GM19463 (cell line): ENCODE data around the gene FRMPD3.
A peak's percentile ranks its signal among the peaks of the same experiment; 100 is the strongest.
"Not testable (repeated sequence)": the region's sequence is repeated elsewhere in the genome, so short reads cannot be mapped to it uniquely, and the experiment has no call there.

Source experiments
- ATAC-seq: cut with Tn5 transposase; IDR thresholded peaks from one replicate; pipeline ENCODE4 v1.9.1; 2021; ENCODE audit warnings: mild to moderate bottlenecking, moderate library complexity; ENCODE audit not compliant: unreplicated experiment

The FRMPD3 gene

DNA sequence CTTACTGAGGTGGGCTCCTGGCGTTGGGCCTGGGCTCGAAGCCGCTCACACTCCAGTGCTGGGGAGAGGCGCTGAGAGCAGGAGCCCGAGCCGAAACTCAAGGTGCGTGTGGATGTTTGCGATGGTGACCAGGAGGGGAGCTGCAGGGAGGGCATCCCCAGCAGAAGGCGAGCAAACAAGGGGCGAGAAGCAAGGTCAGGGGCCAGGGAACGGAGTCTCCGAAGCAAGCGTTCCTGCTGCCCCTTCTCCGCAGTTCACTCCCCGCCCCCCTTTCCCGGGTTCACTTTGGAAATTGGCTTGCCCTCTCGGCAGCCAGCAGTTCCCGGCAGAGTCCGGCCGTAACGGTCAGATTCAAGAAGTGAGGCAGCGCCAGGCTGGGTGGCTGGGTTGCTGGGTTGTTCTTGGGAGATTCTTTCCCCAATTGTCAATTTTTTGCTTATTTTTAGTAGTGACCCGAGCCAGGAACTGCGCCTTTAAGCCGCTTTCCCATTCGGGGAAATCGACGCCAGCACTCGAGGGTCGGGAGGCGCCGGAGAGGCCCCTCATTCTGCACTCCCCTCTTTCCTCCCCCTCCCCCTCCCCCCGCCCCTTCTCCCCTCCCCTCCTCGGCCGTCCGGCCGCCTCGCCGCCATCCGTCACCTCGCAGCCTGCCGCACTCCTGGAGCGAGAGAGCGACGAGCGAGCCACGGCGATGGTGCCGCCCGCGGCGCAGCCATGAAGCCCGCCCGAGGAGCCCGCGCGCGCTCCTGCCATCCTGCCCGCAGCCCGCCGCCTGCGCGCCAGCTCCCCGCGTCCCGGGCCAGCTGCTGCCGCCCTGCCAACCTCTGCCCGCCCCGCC is at the start of gene FRMPD3:
FRMPD3 (plus strand) TSS at position 655 of the 838 bp plus-strand sequence. CDS start 76,937 bp downstream, outside the sequence.
- no peak for ATAC-seq

GRCh38 chrX:107420571-107420970 is 28.9 kb upstream of the FRMPD3 start:
- ATAC-seq: no peak

DNA sequence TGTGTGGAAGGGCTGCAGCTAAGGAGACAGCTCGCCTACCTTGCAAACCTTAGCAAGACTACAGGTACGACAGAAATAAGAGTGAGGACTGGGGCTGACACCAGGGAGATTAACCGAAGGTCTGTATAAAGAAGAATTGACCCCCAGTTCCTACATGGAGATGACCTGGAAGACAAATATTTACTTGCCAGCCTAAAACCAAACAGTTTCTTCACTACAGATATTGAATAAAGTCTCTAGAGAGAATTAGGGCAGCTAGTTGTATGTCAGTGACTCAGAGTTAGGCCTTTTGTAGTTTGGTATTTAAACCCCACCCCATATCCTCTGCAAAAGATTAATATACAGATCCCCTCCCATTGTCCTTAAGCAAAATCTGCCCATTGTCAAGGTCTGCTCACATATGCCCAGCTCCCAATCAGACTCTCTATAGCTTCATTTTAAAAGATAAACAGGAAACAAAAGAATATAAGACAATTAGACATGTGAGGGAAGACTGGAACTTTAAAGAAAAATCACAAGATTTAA is 28.1 kb upstream of the FRMPD3 start:
- no peak for ATAC-seq

DNA sequence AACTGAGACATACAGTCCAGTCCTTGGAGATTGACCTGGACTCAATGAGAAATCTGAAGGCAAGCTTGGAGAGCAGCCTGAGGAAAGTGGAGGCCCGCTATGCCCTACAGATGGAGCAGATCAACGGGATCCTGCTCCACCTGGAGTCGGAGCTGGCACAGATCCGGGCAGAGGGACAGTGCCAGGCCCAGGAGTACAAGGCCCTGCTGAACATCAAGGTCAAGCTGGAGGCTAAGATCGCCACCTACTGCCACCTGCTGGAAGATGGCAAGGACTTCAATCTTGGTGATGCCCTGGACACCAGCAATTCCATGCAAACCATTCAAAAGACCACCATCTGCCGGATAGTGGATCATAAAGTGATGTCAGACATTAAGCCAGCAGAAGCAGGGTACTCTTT is 20.4 kb upstream of the FRMPD3 start:
- no peak for ATAC-seq

DNA sequence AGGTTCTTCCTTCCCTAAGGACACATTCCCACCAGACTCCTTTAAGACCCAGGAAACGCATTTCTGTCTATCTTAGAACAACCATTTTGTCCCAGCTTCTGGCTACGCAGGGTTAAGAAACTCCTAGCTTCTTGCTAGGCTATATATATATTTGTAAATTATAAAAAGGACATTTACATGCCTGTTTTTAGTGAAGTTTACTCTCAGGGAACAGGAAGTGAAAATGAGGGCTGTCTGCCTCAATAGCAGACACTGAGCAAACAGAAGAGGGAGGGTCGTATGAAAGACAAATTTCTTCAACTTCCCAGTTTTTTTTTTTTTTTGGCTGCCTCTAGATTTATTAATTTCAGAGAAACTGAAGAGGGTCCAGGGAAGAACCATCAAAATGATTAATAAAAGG is 9.3 kb upstream of the FRMPD3 start:
- ATAC-seq: no peak

DNA sequence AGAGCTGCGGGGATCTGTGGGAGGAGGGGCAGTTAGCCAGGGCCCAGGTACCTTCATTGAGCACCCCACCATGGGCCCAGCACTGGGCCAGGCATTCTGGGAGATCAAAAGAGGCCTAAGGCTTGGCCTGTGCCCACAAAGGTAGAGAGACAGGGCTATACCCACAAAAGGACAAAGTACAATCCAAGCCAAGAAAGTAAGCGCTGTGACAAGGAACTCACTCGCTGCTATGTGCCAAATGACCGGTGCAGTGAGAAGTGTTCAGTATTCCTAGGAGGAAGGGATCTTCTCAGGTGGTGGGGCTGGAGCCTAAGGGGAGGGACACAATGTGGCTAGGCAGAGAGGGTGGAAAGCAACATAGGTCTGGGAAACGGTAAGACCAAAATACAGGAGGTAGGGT is 8.8 kb upstream of the FRMPD3 start:
- ATAC-seq: no peak

GRCh38 chrX:107442914-107443527 is 6.4 kb upstream of the FRMPD3 start:
- no peak for ATAC-seq

- ATAC-seq: no peak
These were observed 4.3 kb upstream of the FRMPD3 start for GRCh38 chrX:107445146-107445545.

DNA sequence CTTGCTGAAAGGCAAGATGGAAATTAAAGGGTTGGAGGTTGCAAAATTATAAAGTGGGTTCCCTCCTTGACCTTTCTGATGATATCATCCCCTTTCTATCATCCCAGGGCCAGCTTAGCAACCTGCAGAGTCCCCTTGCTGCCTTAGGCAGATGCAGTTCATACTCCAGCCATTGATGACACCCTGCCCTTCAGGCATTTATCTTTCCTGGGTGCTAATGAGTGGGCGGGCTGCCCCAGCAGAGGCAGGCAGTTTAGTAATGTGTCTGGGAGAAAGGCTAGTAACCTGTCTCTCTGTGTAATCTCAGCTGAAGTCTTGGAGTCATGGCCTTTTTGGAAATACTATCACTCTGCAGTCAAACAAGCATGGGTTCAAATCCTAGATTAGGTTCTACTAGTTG is 3.8 kb upstream of the FRMPD3 start:
- ATAC-seq: no peak

DNA sequence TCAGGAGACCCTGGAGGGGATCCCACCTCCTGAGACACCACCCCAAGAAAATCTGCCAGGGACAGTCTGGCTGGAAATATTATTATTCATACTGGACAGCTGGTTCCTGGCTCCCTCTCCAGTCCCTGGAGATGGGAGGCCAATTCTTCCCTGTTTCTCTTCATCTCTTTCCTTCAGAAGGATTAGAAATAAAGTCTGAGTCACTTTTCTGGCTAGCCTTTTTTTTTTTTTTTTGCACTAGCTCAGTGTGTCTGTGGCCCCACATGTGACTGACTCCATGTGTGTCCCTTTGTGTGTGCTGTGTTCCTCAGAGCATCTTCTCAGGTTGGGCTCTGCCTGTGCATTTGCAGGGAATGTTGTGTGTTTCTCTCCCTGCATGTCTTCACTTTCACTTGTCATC is 1.8 kb upstream of the FRMPD3 start:
- no peak for ATAC-seq

DNA sequence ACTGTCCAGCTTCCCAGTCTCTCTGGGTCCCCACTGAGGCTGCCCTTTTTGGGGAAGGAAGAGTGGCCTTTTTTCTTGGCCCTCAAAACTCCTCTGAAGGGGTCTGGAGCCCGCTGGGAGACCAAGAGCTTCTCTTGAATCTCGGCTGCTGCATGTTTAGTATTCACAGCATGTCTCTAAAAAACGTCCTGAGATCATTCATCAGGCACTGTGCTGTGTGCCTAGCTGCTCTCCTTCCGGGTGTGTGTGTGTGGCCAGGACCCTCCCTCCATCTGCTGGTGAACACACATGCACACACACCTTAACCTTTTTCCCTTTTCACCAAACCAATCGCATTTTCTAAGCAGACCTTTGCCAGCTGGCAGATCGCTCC is 841 bp upstream of the FRMPD3 start:
- ATAC-seq: no peak

GRCh38 chrX:107450823-107451509 is 1.5 kb downstream of the FRMPD3 start:
- no peak for ATAC-seq

DNA sequence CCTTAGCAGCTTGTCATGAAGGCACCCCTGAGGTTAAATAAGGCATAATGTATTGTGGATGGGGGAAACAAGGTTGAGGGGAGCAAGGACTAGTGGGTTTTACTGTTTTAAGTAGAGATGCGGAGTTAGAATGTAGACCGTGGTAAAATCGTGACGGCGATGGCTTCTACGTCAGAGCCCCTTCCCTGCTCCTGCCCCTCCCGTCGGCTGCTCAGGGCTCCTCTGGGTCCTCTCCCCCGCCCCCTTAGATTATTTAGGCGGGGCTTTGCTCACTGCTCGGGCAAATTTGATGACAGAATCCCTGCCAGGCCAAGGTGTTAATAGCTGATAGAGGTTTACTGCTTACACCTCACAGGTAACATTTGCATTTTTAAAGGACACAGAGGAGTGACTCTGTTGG is 2.3 kb downstream of the FRMPD3 start:
- ATAC-seq: no peak

- no peak for ATAC-seq
These were observed 3.1 kb downstream of the FRMPD3 start for GRCh38 chrX:107452581-107452980.

GRCh38 chrX:107454302-107454701 is 4.8 kb downstream of the FRMPD3 start:
- ATAC-seq: peak; percentile 86

GRCh38 chrX:107457289-107457688 is 7.8 kb downstream of the FRMPD3 start:
- ATAC-seq: no peak

- peak; percentile 86 for ATAC-seq
These were observed 16.6 kb downstream of the FRMPD3 start for GRCh38 chrX:107465932-107466620.

DNA sequence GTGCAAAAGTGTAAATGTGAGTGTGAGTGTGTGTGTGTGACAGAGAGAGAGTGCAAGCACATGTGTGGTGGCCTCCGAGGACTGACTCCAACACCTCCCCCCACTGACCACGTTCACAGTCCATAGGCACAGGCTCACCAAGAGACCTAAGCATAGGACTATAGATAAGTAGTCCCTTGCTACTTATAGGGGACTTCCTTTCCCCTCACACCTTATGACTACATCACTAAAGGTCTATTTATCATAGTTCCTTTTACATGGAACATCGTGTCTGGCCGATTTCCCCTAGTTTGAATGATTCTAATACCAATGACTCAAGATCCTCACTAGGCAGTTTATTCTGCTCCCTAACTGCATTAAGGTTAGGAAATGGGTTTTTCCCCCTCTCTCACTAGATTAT is 17.8 kb downstream of the FRMPD3 start:
- no peak for ATAC-seq

GRCh38 chrX:107470198-107470597 is 20.7 kb downstream of the FRMPD3 start:
- ATAC-seq: no peak

GRCh38 chrX:107470971-107471370 is 21.5 kb downstream of the FRMPD3 start:
- no peak for ATAC-seq

GRCh38 chrX:107471420-107471819 is 22.0 kb downstream of the FRMPD3 start:
- ATAC-seq: not testable (repeated sequence)
